Colonic mucosa (tissue), 4 donors: Measurements from ENCODE around the gene NTRK3. TPM values are rescaled to one million over a fixed set of nuclear protein-coding genes. Genes with fewer than 3 reads are reported as not detected.

Experiments
- DNase-seq: peaks from one replicate; pipeline ENCODE4 v3.0.0-alpha.2; 2020
- H3K27ac ChIP-seq: fragments of 200-600 bp; one replicate; pipeline ENCODE4 v1.8.0; 2021
- H3K27me3 ChIP-seq: fragments of 200-600 bp; one replicate; pipeline ENCODE4 v1.8.0; 2021
- H3K36me3 ChIP-seq: fragments of 200-600 bp; one replicate; pipeline ENCODE4 v1.8.0; 2021
- H3K4me1 ChIP-seq: fragments of 200-600 bp; one replicate; pipeline ENCODE4 v1.8.0; 2021; ENCODE audit warnings: mild to moderate bottlenecking
- H3K4me3 ChIP-seq: fragments of 200-600 bp; one replicate; pipeline ENCODE4 v1.8.0; 2021
- H3K9ac ChIP-seq, 2 donors: one replicate each; pipeline ENCODE4 v1.7.0; 2013; ENCODE audit warnings: control low read depth in 2 of 2, low read depth in 2 of 2, low read length in 2 of 2
- H3K9me3 ChIP-seq: fragments of 200-600 bp; one replicate; pipeline ENCODE4 v1.8.0; 2021
- intact Hi-C: fragments of 100-400 bp; cut with DNase I; formaldehyde crosslinking; loops from one replicate; pipeline ENCODE4 v1.14.1; 2022
- total RNA-seq, 2 donors: library from RNA; stranded (reverse); fragmentation: NEBNext Ultra II Directional in 1 of 2; extraction: Animal tissue kit (Norgen Biotek cat#: 25700) in 1 of 2; gene quantifications; one replicate each; pipeline ENCODE4 v1.2.1, GENCODE V29; 2021
- TF ChIP-seq, protein P1 (sequence below): fragments of 200-600 bp; IDR thresholded peaks from one replicate; pipeline ENCODE4 v1.8.0; 2022; ENCODE audit warnings: antibody characterized with exemption, mild to moderate bottlenecking
- donor health status: healthy.
- donor health status: DM: no; HTN: no; CAD: no.
- donor health status: DM: no; HTN: no; CAD: no.

Gene NTRK3
- total RNA-seq, 2 donors from 2014 or later, result 1.2 to 1.5 TPM

DNA sequence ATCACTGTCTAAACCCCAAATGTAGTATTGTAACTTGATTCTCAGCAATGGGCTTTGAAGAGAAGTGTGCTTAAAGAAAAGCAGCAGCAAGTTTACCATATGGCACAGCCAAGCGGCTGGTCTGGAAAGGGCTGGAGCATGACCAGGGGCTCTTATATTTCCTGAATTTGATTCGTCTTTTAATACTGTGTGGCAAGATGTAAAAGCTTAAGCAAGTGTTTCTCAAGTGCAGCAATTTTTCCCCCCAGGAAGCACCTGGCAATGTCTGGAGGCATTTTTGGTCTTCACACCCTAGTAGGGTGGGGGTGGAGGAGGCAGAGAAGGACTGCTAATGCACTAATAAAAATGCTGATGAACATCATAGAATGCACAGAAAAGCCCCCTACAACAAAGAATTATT, 397.9 kb downstream of the NTRK3 start:
- TF ChIP-seq, protein P1, sequence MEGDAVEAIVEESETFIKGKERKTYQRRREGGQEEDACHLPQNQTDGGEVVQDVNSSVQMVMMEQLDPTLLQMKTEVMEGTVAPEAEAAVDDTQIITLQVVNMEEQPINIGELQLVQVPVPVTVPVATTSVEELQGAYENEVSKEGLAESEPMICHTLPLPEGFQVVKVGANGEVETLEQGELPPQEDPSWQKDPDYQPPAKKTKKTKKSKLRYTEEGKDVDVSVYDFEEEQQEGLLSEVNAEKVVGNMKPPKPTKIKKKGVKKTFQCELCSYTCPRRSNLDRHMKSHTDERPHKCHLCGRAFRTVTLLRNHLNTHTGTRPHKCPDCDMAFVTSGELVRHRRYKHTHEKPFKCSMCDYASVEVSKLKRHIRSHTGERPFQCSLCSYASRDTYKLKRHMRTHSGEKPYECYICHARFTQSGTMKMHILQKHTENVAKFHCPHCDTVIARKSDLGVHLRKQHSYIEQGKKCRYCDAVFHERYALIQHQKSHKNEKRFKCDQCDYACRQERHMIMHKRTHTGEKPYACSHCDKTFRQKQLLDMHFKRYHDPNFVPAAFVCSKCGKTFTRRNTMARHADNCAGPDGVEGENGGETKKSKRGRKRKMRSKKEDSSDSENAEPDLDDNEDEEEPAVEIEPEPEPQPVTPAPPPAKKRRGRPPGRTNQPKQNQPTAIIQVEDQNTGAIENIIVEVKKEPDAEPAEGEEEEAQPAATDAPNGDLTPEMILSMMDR, result no peak
- no peak overlapping the region for H3K9ac ChIP-seq
- H3K4me3 ChIP-seq, result no peak overlapping the region
- intact Hi-C loops, result no loop called here
- no peaks in the 10 kb centered on the region for H3K36me3 ChIP-seq
- no peaks in the 10 kb centered on the region for H3K27me3 ChIP-seq
- H3K9me3 ChIP-seq, result no peaks in the 10 kb centered on the region
- no peaks in the 10 kb centered on the region for H3K4me1 ChIP-seq
- H3K27ac ChIP-seq, result no peak overlapping the region
- no peak for DNase-seq

DNA sequence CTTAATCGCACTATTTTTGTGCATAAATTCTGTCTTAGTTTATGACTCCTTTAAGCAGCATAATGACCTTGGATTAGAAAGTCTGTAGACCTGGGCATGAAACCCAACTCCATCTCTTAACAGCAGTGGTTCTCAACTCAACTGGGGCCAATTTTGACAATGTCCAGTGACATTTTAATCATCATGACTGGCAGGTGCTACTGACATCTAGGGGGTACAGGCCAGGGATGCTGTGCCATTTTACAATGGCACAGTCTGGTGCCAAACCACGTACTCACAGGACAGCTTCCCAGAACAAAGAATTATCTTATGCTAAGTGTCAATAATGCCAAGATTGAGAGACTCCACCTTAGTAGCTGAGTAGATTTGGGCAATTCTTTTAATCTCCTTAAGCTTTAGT, 405.0 kb downstream of the NTRK3 start:
- TF ChIP-seq, protein P1, result no peak
- no peak overlapping the region for H3K4me3 ChIP-seq
- intact Hi-C loops, result no loop called here
- no peaks in the 10 kb centered on the region for H3K36me3 ChIP-seq
- H3K9me3 ChIP-seq, result no peaks in the 10 kb centered on the region
- no peaks in the 10 kb centered on the region for H3K27me3 ChIP-seq
- no peak overlapping the region for H3K9ac ChIP-seq
- no peak for DNase-seq
- no peaks in the 10 kb centered on the region for H3K4me1 ChIP-seq
- H3K27ac ChIP-seq, result no peak overlapping the region

DNA sequence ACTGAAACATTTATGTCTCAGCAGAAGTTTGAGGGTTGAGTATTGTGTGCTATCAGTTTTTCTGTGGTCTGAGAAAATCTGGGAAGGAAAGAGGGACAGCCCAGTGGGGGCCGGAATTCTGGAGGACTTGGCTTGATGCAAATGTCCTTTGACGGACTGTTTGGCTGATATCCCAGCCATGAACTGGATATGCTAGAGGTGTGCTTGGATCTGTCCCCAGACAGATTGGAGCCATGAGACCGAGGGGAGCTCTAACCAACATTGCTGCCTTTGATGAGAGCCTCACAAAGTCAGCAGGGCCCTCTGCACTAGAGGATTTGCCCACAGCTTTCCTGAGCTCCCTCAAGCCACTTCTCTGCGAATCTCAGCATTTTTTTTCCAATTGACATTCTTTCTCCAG, 405.6 kb downstream of the NTRK3 start:
- H3K27ac ChIP-seq, result no peak overlapping the region

DNA sequence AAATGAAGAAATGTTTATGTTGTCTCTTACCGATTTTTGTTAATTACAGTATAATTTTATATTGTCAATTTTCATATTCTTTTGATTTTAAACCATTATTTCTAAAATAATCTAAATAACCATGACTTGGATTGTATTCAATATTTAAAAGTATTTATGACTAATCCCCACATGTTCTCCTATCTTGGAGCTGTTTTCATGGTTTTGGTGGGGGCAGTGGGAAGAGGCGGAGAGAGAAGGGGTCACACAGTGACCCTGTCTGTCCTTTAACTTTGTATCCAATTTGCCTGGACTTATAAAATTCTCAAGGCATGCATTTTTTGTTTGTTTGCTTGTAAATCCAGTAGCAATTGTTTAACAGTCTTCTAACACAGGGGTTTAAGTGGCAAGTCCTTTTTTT, 407.4 kb downstream of the NTRK3 start:
- no peaks in the 10 kb centered on the region for H3K36me3 ChIP-seq
- no peak overlapping the region for H3K9ac ChIP-seq
- H3K27ac ChIP-seq, result no peak overlapping the region
- H3K9me3 ChIP-seq, result no peaks in the 10 kb centered on the region
- no peak overlapping the region for H3K4me3 ChIP-seq
- no peaks in the 10 kb centered on the region for H3K27me3 ChIP-seq
- intact Hi-C loops, result no loop called here
- no peaks in the 10 kb centered on the region for H3K4me1 ChIP-seq
- TF ChIP-seq, protein P1, result no peak
- no peak for DNase-seq

More for the DNA sequence above, 405.6 kb downstream of the NTRK3 start:
- Histone ChIP-seq H3K36me3 (no peaks in the 10 kb centered on the region), H3K4me1 (no peaks in the 10 kb centered on the region), H3K9ac (no peak overlapping the region), H3K27me3 (no peaks in the 10 kb centered on the region), H3K4me3 (no peak overlapping the region), H3K9me3 (no peaks in the 10 kb centered on the region)
- intact Hi-C loops, result no loop called here
- no peak for DNase-seq
- TF ChIP-seq, protein P1, result no peak

DNA sequence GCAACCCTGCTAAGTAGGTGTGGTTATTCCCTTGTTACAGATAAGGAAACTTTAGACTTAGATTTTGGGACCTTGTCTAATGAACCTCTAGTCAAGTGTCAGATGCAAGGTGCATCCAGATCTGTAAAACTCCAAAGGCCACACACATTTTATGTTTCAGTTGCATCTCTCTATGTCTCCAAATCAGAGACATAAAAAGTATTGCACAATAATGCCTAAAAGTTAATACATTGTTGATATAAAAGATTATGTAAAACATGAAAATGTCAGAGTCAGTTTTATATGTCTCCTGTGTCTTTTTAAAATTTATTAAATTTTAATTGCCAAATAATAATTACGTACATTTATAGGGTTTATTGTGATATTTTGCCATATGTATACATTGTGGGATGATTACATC, 408.5 kb downstream of the NTRK3 start:
- Histone ChIP-seq H3K9ac (no peak overlapping the region), H3K36me3 (no peaks in the 10 kb centered on the region), H3K9me3 (no peaks in the 10 kb centered on the region), H3K27ac (no peak overlapping the region), H3K4me3 (no peak overlapping the region), H3K27me3 (no peaks in the 10 kb centered on the region), H3K4me1 (no peaks in the 10 kb centered on the region)
- no peak for DNase-seq
- TF ChIP-seq, protein P1, result no peak
- intact Hi-C loops, result no loop called here

DNA sequence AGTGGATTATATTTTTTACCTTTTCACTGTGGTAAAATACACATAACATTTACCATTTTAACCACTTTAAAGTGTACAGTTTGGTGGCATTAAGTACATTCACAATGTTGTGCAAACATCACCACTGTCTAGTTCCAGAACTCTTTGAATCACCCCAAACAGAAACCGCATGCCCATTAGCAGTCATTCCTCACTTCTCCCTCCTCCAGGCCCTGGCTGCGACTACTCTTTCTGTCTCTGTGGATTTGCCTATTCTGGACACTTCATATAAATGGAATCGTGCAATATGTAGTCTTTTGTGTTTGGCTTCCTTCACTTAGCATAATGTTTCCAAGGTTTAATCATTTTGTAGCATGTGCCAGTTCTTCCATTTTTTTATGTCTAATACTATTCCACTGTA, 409.8 kb downstream of the NTRK3 start:
- TF ChIP-seq, protein P1, result no peak
- no peaks in the 10 kb centered on the region for H3K4me1 ChIP-seq
- H3K36me3 ChIP-seq, result no peaks in the 10 kb centered on the region
- H3K4me3 ChIP-seq, result no peak overlapping the region
- H3K27me3 ChIP-seq, result no peaks in the 10 kb centered on the region
- DNase-seq, result no peak
- H3K27ac ChIP-seq, result no peak overlapping the region
- H3K9me3 ChIP-seq, result no peaks in the 10 kb centered on the region
- intact Hi-C loops, result no loop called here
- no peak overlapping the region for H3K9ac ChIP-seq
